Loucy (cell line): Measurements from ENCODE around the gene COL9A2.

Experiments
- H2AFZ ChIP-seq: fragments of 200-600 bp; sonication (generic); 2 replicates; pipeline ENCODE4 v1.6.0; 2016; ENCODE audit warnings: antibody characterized with exemption, mild to moderate bottlenecking, low read length, moderate library complexity
- H3F3A ChIP-seq: fragments of 200-600 bp; 2 replicates; pipeline ENCODE4 v1.6.0; 2016; ENCODE audit warnings: antibody characterized with exemption, low read depth, mild to moderate bottlenecking
- H3K27me3 ChIP-seq: fragments of 200-600 bp; sonication (generic); 2 replicates; pipeline ENCODE4 v1.6.1; 2014; ENCODE audit warnings: low read length, mild to moderate bottlenecking; ENCODE audit not compliant: insufficient read depth, poor library complexity, severe bottlenecking
- H3K36me3 ChIP-seq: fragments of 200-600 bp; sonication (generic); 2 replicates; pipeline ENCODE4 v1.6.1; 2016; ENCODE audit warnings: low read length; ENCODE audit not compliant: insufficient read depth
- H3K4me1 ChIP-seq: fragments of 200-600 bp; sonication (generic); 2 replicates; pipeline ENCODE4 v1.5.1; 2014; ENCODE audit warnings: low read length, mild to moderate bottlenecking; ENCODE audit not compliant: insufficient read depth, poor library complexity, severe bottlenecking
- H3K4me2 ChIP-seq: fragments of 200-600 bp; sonication (generic); 2 replicates; pipeline ENCODE4 v1.6.0; 2014; ENCODE audit warnings: antibody characterized with exemption, low read length, low read depth, mild to moderate bottlenecking; ENCODE audit not compliant: poor library complexity, severe bottlenecking
- H3K4me3 ChIP-seq: fragments of 200-600 bp; sonication (generic); 2 replicates; pipeline ENCODE4 v1.5.1; 2014; ENCODE audit warnings: low read length, mild to moderate bottlenecking, mixed read lengths; ENCODE audit not compliant: poor library complexity, severe bottlenecking
- H3K79me2 ChIP-seq: fragments of 200-600 bp; sonication (generic); 2 replicates; pipeline ENCODE4 v1.6.1; 2014; ENCODE audit warnings: low read length; ENCODE audit not compliant: insufficient read depth
- H3K9ac ChIP-seq: fragments of 200-600 bp; sonication (generic); 2 replicates; pipeline ENCODE4 v1.6.0; 2014; ENCODE audit warnings: mild to moderate bottlenecking, low read depth, low read length, moderate library complexity; ENCODE audit not compliant: poor library complexity, severe bottlenecking
- H3K9me2 ChIP-seq: fragments of 200-600 bp; sonication (generic); replicated peaks from 2 replicates; pipeline ENCODE4 v1.6.1; 2016; ENCODE audit warnings: low read depth, low read length, mixed read lengths
- H3K9me3 ChIP-seq: fragments of 200-600 bp; sonication (generic); 2 replicates; pipeline ENCODE4 v1.6.1; 2014; ENCODE audit warnings: mild to moderate bottlenecking, antibody characterized with exemption, low read length, low read depth; ENCODE audit not compliant: insufficient read depth
- H4K20me1 ChIP-seq: fragments of 200-600 bp; sonication (generic); 2 replicates; pipeline ENCODE4 v1.6.0; 2014; ENCODE audit warnings: antibody characterized with exemption, low read length, mild to moderate bottlenecking; ENCODE audit not compliant: insufficient read depth, poor library complexity, severe bottlenecking
- EZH2phosphoT487 ChIP-seq: fragments of 200-600 bp; IDR thresholded peaks from 2 replicates; pipeline ENCODE4 v1.6.1; 2018; ENCODE audit warnings: antibody characterized with exemption, mild to moderate bottlenecking, moderate library complexity, borderline replicate concordance
- TF ChIP-seq, protein P1 (sequence below): fragments of 200-600 bp; sonication (generic); conservative IDR thresholded peaks from 2 replicates; pipeline ENCODE4 v1.5.1; 2014; ENCODE audit warnings: mild to moderate bottlenecking, antibody characterized with exemption, low read length

The COL9A2 gene

DNA sequence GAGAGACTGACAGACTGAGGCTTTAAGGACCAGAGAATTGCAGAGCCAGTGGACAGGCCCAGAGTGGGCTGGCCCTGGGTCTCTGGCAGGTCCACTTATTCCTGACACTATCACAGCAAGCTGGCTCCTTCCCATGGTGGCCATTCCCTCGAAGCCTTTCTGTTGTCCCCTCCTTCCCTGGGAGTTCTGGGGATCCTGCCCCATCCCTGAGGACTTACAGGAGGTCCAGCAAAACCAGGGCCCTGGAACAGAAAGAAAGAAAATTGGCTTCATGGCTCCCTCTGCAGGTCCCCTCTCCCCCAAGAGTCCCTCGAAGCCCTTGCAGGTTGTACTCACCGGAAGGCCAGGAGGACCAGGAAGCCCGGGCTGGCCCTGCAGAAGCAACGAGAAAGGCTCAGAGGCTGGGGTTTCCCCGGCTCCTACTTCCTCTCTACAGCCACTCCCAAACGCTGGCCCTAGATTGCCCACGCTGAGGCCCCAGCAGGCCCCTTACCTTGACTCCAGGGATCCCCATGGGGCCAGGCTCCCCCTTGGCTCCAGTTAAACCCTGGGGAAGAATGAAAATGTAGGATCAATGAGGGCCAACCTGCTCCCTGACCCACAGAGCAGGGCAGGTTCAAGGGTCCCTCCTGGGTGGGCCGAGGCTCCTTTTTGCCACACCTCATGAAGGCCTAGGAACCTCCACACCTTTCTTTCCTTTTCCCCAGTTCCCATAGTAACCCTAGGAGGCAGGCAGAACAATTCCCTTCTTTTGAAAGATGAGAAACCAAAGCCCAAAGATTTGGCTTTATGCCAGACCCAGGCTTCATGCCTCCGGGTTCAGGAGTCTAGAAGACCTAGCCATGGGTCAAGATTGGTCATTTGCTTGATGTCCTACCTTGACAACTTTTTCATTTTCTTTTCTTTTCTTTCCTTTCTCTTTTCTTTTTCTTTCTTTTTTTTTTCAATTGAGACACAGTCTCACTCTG lies 4.6 kb downstream of the COL9A2 start:
- peak overlapping the region; percentile 68 for H3K4me2 ChIP-seq
- H3K4me1 ChIP-seq: peaks cover 26% of the 10 kb centered on the region
- H4K20me1 ChIP-seq: no peaks in the 10 kb centered on the region
- no peak overlapping the region for H3K4me3 ChIP-seq
- H2AFZ ChIP-seq: no peak overlapping the region
- no peaks in the 10 kb centered on the region for H3F3A ChIP-seq
- no peak for TF ChIP-seq EZH2phosphoT487
- TF ChIP-seq, protein P1, sequence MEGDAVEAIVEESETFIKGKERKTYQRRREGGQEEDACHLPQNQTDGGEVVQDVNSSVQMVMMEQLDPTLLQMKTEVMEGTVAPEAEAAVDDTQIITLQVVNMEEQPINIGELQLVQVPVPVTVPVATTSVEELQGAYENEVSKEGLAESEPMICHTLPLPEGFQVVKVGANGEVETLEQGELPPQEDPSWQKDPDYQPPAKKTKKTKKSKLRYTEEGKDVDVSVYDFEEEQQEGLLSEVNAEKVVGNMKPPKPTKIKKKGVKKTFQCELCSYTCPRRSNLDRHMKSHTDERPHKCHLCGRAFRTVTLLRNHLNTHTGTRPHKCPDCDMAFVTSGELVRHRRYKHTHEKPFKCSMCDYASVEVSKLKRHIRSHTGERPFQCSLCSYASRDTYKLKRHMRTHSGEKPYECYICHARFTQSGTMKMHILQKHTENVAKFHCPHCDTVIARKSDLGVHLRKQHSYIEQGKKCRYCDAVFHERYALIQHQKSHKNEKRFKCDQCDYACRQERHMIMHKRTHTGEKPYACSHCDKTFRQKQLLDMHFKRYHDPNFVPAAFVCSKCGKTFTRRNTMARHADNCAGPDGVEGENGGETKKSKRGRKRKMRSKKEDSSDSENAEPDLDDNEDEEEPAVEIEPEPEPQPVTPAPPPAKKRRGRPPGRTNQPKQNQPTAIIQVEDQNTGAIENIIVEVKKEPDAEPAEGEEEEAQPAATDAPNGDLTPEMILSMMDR: no peak
- no peak overlapping the region for H3K9ac ChIP-seq
- H3K79me2 ChIP-seq: no peaks in the 10 kb centered on the region
- H3K36me3 ChIP-seq: no peaks in the 10 kb centered on the region
- no peaks in the 10 kb centered on the region for H3K9me2 ChIP-seq
- H3K27me3 ChIP-seq: no peaks in the 10 kb centered on the region
- no peaks in the 10 kb centered on the region for H3K9me3 ChIP-seq

DNA sequence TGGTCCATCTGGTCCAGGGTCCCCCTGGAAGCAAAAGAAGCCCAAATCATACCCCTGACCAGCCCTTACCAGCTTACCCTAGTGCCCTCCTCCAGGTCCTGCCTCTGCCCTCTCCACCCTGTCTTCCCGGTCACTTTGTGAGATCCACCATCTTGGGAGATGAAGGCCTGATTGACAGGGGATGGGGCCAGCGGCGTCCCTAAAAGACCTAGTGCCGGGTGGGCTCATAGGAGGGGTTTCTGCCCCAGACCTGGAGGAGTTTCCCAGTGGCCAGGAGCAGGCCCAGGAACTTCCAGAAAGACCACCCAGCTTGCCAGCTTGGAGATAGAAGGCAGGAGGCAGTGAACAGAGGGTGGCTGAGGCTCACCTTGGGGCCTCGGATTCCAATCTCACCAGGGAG lies 5.4 kb downstream of the COL9A2 start:
- Histone ChIP-seq H3F3A (no peaks in the 10 kb centered on the region), H3K79me2 (no peaks in the 10 kb centered on the region), H3K4me2 (no peak overlapping the region), H3K4me3 (no peak overlapping the region), H3K9me2 (no peaks in the 10 kb centered on the region), H3K4me1 (peaks cover 26% of the 10 kb centered on the region), H2AFZ (no peak overlapping the region), H3K9ac (no peak overlapping the region), H3K27me3 (no peaks in the 10 kb centered on the region), H4K20me1 (no peaks in the 10 kb centered on the region), H3K9me3 (no peaks in the 10 kb centered on the region), H3K36me3 (no peaks in the 10 kb centered on the region)
- no peak for TF ChIP-seq EZH2phosphoT487
- TF ChIP-seq, protein P1: no peak

DNA sequence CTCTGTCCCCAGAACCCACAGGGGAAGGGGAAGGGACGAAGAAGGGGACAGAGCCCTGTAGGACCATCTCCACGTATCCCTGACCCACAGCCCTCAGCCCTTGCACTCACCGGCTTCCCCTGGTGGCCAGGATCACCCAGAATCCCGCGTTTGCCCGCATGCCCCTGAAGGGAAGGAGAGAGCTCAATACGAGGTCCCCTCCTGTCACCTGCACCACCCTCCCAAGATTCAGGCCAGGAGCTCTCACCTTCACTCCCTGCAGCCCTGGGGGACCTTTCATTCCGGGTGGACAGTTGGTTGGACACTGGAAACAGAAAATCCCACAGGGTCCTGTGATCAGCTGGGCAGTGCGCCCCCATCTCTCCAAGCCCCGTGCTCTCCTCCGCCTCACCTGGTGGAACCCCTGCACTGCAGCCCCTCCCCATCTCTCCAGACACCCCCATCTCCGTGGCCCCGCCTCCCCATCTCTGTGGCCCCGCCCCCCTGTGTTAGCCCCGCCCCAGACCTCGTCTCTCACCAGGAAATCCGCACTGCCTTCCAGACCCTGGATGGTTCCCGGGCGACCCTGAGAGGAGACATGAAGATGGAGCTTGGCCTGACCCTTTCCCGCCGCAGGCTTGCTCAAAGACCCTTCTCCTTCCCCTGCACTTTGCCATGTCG lies 6.0 kb downstream of the COL9A2 start:
- Histone ChIP-seq H3K79me2 (no peaks in the 10 kb centered on the region), H3K9me2 (no peaks in the 10 kb centered on the region), H3K4me2 (no peak overlapping the region), H3F3A (no peaks in the 10 kb centered on the region), H4K20me1 (no peaks in the 10 kb centered on the region), H2AFZ (no peak overlapping the region), H3K4me3 (no peak overlapping the region), H3K36me3 (no peaks in the 10 kb centered on the region), H3K4me1 (peaks cover 26% of the 10 kb centered on the region), H3K9ac (no peak overlapping the region), H3K27me3 (no peaks in the 10 kb centered on the region), H3K9me3 (no peaks in the 10 kb centered on the region)
- TF ChIP-seq, protein P1: peak; percentile 33; the same call in 1 of the 2 replicates
- no peak for TF ChIP-seq EZH2phosphoT487
